Measurements from ENCODE around the gene SYT12. TPM values are rescaled to one million over a fixed set of nuclear protein-coding genes. Genes with fewer than 3 reads are reported as not detected.

Gene SYT12
- total RNA-seq, 1 experiment from 2014 or later: 4.3 TPM

- BruUV-seq (replicated peaks): no TSS peak
- no peaks in the 10 kb centered on the region for H3K36me3 ChIP-seq (ENCODE audit: control insufficient read depth in 1 of 2, insufficient read depth in 2 of 2, low read length in 2 of 2)
- CTCF ChIA-PET: no interaction called here
- no peak for DNase-seq (ENCODE audit: low read depth, low spot score)
- H2AFZ ChIP-seq (ENCODE audit: low read depth, low read length, poor library complexity, severe bottlenecking): no peak overlapping the region
- intact Hi-C loops (cut with micrococcal nuclease): loop anchor here (5.0 kb wide), 3 partner anchors 38 to 618 kb away; no protein-coding TSS in a partner anchor
- no peaks in the 10 kb centered on the region for H3K27me3 ChIP-seq (ENCODE audit: insufficient read depth, low read length)
- peaks cover 40 to 52% of the 10 kb centered on the region in 2 experiments for H3K4me1 ChIP-seq (ENCODE audit: control insufficient read depth in 1 of 2, insufficient read depth in 2 of 2, low read length in 2 of 2)
- POLR2A ChIA-PET: interaction anchor here (1.3 to 1.6 kb wide), 2 partner anchors 45 to 51 kb away, joined by 3 read pairs; no protein-coding TSS in a partner anchor
- peak overlapping the region; percentile 60 for H3K4me2 ChIP-seq (ENCODE audit: low read length)
- no peaks in the 10 kb centered on the region for H3K9me2 ChIP-seq (ENCODE audit: insufficient read depth)
- H3K79me2 ChIP-seq (ENCODE audit: insufficient read depth, low read length): no peaks in the 10 kb centered on the region
- H3K9me3 ChIP-seq (ENCODE audit: control insufficient read depth in 1 of 2, insufficient read depth in 1 of 2, low read depth in 1 of 2, low read length in 2 of 2): no peaks in the 10 kb centered on the region
- H3K27ac ChIP-seq (ENCODE audit: low read depth, low read length): no peak overlapping the region; the same call in 1 of the 2 replicates
- no peak overlapping the region for H3K9ac ChIP-seq (ENCODE audit: low read length)
- TF ChIP-seq ATF3 (IDR thresholded peaks at IDR 0.05) (no peak), SIN3A (IDR thresholded peaks at IDR 0.05; ENCODE audit: low read depth) (no peak), JUND (IDR thresholded peaks at IDR 0.05) (no peak), POLR2A (IDR thresholded peaks at IDR 0.05; ENCODE audit: borderline replicate concordance, extremely low read depth, insufficient read depth, insufficient read length) (no peak), FOSL1 (IDR thresholded peaks at IDR 0.05; ENCODE audit: low read depth) (no peak), YY1 (IDR thresholded peaks at IDR 0.05; ENCODE audit: extremely low read depth, insufficient replicate concordance, low read depth, low read length) (no peak), ZBTB33 (IDR thresholded peaks at IDR 0.05; ENCODE audit: extremely low read depth, insufficient replicate concordance, low read length) (no peak), CEBPB (IDR thresholded peaks at IDR 0.05; ENCODE audit: low read depth) (no peak)
- H4K20me1 ChIP-seq (ENCODE audit: insufficient read depth): no peaks in the 10 kb centered on the region
- H3K4me3 ChIP-seq (replicated peaks in 1 of 2; ENCODE audit: low read depth in 1 of 2, low read length in 2 of 2): no peak overlapping the region
- RAD21 ChIA-PET (ENCODE audit: low non-redundant PET in 1 of 2, low total read pairs in 2 of 2, uncharacterized antibody in 2 of 2, unreplicated experiment in 2 of 2): no interaction called here
- no peak for ATAC-seq
Measured at GRCh38 chr11:67024966-67025365, 2.0 kb downstream of the SYT12 start.

GRCh38 chr11:67025750-67026149 is 2.8 kb downstream of the SYT12 start:
- Histone ChIP-seq H3K36me3 (ENCODE audit: control insufficient read depth in 1 of 2, insufficient read depth in 2 of 2, low read length in 2 of 2) (no peaks in the 10 kb centered on the region), H3K9ac (ENCODE audit: low read length) (no peak overlapping the region), H2AFZ (ENCODE audit: low read depth, low read length, poor library complexity, severe bottlenecking) (no peak overlapping the region), H3K4me1 (ENCODE audit: control insufficient read depth in 1 of 2, insufficient read depth in 2 of 2, low read length in 2 of 2) (peaks cover 40 to 52% of the 10 kb centered on the region in 2 experiments), H3K27me3 (ENCODE audit: insufficient read depth, low read length) (no peaks in the 10 kb centered on the region), H3K4me2 (ENCODE audit: low read length) (no peak overlapping the region), H3K79me2 (ENCODE audit: insufficient read depth, low read length) (no peaks in the 10 kb centered on the region), H3K9me2 (ENCODE audit: insufficient read depth) (no peaks in the 10 kb centered on the region), H4K20me1 (ENCODE audit: insufficient read depth) (no peaks in the 10 kb centered on the region), H3K9me3 (ENCODE audit: control insufficient read depth in 1 of 2, insufficient read depth in 1 of 2, low read depth in 1 of 2, low read length in 2 of 2) (no peaks in the 10 kb centered on the region), H3K4me3 (replicated peaks in 1 of 2; ENCODE audit: low read depth in 1 of 2, low read length in 2 of 2) (no peak overlapping the region), H3K27ac (ENCODE audit: low read depth, low read length) (no peak overlapping the region)
- ChIA-PET POLR2A (interaction anchor here (1.3 to 1.6 kb wide), 2 partner anchors 46 to 50 kb away, joined by 3 read pairs; no protein-coding TSS in a partner anchor), CTCF (no interaction called here), RAD21 (ENCODE audit: low non-redundant PET in 1 of 2, low total read pairs in 2 of 2, uncharacterized antibody in 2 of 2, unreplicated experiment in 2 of 2) (no interaction called here)
- intact Hi-C loops (cut with micrococcal nuclease): no loop called here
- BruUV-seq (replicated peaks): no TSS peak
- ATAC-seq (no peak), DNase-seq (ENCODE audit: low read depth, low spot score) (no peak)
- TF ChIP-seq YY1 (IDR thresholded peaks at IDR 0.05; ENCODE audit: extremely low read depth, insufficient replicate concordance, low read depth, low read length) (no peak), ATF3 (IDR thresholded peaks at IDR 0.05) (no peak), CBX3 (IDR thresholded peaks at IDR 0.05; ENCODE audit: low read depth) (no peak), SIN3A (IDR thresholded peaks at IDR 0.05; ENCODE audit: low read depth) (no peak), RAD21 (IDR thresholded peaks at IDR 0.05; ENCODE audit: low read depth) (no peak), ELF1 (IDR thresholded peaks at IDR 0.05; ENCODE audit: borderline replicate concordance, low read depth) (no peak), EGR1 (IDR thresholded peaks at IDR 0.05; ENCODE audit: low read depth) (no peak), ZFX (IDR thresholded peaks at IDR 0.05) (no peak), CTCF (IDR thresholded peaks at IDR 0.05 in 2 of 3, conservative IDR thresholded peaks at IDR 0.05 in 1 of 3; ENCODE audit: borderline replicate concordance in 1 of 3, insufficient read depth in 1 of 3, low read depth in 2 of 3, low read length in 2 of 3) (no peak), EZH2phosphoT487 (IDR thresholded peaks at IDR 0.05; ENCODE audit: borderline replicate concordance) (no peak), EZH2 (IDR thresholded peaks at IDR 0.05) (no peak), SP1 (IDR thresholded peaks at IDR 0.05; ENCODE audit: low read depth) (no peak), FOSL1 (IDR thresholded peaks at IDR 0.05; ENCODE audit: low read depth) (no peak)
